Measurements from ENCODE around the gene SLC22A12.
"Not testable (repeated sequence)": the region's sequence is repeated elsewhere in the genome, so short reads cannot be mapped to it uniquely, and the experiment has no call there.

SLC22A12 gene

DNA sequence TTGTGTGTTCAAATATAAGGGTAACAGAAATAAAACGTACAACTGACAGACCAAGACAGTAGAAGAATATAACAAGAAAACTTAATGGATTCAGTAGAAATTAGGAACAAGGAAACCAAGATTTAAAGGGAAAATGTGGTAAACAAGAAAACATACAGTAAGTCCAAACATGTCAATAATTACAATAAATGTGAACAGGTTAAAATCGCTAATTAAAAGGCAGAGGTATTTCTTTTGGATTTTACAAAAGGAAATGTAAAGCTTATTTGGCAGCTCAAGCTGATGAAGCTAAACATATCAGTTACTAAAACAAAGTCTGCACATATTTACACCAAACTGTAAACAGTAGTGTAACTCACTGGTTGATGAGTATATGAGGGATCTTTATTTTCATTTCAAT is 2.3 kb upstream of the SLC22A12 start:
- DNase-seq (ENCODE audit: low spot score), result no peak

DNA sequence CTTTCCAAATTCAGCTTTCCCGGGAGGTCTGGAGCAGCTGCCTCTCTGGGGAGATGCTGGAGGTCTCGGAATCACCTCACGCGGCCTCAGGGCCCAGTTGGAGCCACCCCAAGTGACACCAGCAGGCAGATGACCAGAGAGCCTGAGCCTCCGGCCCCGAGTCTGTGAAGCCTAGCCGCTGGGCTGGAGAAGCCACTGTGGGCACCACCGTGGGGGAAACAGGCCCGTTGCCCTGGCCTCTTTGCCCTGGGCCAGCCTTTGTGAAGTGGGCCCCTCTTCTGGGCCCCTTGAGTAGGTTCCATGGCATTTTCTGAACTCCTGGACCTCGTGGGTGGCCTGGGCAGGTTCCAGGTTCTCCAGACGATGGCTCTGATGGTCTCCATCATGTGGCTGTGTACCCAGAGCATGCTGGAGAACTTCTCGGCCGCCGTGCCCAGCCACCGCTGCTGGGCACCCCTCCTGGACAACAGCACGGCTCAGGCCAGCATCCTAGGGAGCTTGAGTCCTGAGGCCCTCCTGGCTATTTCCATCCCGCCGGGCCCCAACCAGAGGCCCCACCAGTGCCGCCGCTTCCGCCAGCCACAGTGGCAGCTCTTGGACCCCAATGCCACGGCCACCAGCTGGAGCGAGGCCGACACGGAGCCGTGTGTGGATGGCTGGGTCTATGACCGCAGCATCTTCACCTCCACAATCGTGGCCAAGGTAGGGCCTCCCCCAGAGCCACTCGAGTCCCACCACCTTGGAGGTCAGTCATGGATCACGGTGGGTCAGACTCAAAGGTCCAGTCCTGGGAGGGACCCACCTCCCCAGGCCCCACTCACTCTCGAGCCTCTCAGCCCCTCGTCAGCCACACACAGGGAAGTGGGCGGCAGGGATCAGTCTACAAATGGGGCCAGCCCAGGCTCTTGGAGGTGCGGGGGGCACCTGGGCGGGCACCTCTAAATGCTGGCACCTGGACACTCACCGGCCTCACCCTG is 525 bp downstream of the SLC22A12 start:
- DNase-seq (ENCODE audit: low spot score), result no peak

DNA sequence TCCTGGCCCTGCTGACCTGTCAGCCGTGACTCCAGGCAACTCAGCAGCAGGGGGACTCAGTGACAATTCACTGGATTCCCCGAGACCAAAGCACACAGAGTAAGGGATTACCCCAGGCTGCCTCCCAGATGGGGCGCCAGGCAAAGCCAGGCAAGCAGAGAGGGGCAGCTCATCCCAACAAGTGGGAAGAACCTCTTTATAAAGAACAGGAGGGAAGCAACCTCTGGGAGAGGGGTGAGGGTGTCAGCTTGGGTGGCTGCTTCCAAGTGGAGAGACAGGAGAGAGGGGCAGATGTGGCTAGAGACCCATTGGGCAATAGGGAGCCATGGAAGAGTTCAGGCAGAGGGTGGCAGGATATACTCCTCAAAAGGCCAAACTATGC is 1.2 kb downstream of the SLC22A12 start:
- DNase-seq (ENCODE audit: low spot score), result no peak

DNA sequence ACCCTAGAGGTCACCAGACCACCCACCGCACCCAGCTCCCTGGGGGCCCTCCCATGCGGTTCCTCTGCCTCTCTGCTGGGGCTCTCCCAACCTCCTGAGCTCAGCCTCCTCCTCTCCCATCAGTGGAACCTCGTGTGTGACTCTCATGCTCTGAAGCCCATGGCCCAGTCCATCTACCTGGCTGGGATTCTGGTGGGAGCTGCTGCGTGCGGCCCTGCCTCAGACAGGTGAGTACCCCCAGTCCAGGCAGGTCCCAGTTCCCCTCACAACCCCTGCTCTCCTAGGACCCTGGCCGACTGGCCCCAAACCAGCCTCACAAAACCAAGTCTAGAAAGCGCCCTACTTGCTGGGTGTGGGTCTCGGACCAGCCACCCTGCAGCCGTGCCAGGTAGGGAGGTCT is 1.6 kb downstream of the SLC22A12 start:
- no peak for DNase-seq (ENCODE audit: low spot score)

DNA sequence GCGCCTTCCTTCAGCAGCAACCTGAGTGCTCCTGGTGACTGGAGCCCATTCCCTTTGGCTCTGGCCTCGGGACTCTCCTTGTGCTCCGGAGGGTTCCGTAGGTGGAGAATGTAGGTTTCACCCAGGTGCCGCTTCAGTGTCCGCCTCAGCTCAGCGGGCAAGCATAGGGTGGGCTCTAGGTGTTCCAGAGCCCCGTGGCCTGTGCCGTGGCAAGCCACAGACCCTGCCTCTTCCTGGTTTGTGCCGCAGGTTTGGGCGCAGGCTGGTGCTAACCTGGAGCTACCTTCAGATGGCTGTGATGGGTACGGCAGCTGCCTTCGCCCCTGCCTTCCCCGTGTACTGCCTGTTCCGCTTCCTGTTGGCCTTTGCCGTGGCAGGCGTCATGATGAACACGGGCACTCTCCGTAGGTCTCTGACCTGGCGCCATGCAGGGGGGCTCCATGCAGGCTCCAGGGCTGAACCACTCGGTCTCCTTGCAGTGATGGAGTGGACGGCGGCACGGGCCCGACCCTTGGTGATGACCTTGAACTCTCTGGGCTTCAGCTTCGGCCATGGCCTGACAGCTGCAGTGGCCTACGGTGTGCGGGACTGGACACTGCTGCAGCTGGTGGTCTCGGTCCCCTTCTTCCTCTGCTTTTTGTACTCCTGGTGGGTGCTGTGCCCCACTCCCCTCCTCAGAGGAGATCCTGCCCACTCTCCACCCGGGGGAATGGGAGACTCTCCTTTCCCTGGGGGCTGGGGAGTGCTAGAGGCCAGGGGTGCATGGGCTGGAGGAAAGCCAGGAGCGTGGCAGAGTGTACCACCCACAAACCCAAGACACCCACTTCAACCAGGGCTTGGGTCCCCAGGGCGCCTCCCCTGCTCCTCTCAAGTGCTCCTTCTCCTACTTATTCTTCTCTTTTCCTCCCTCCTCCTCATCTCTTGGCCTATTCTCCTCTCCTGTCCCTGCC is 2.4 kb downstream of the SLC22A12 start:
- DNase-seq (ENCODE audit: low spot score), result no peak

DNA sequence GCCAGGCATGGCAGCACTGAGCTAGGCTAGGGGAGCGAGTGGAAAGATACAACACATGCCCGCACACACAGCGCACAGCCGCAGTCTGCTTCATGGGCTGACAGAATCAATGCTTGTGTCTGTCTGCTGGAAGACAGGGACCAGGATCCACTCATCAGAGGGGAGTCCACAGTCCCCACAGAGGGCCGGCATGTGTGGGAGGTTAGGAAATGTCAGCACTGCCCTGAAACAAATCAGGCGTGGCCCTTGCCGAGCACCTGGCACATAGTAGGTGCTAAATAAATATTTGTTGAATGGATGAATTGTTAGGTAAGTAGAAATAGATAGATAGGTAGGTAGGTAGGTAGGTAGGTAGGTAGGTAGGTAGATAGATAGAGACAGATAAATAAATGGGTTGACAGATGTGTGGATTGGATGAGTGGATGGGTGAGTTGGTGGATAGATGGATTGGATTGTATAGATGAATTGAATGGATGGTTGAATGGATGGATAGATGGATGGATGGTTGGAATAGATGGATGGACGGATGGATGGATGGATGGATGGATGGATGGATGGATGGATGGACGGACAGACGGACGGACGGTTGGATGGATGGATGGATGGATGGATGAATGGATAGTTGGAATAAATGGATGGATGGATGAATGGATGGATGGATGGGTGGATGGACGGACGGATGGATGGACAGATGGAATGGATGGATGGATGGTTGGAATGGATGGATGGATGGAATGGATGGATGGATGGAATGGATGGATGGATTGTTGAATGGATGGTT is 3.3 kb downstream of the SLC22A12 start:
- no peak for DNase-seq (ENCODE audit: low spot score)

DNA sequence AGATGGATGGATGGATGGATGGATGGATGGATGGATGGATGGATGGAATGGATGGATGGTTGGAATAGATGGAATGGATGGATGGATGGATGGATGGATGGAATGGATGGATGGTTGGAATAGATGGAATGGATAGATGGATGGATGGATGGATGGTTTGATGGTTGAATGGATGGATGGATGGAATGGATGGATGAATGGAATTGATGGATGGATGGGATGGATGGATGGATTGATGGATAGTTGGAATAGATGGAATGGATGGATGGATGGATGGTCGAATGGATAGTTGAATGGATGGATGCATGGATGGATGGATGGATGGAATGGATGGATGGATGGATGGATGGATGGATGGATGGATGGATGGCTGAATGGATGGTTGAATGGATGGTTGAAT is 4.9 kb downstream of the SLC22A12 start:
- not testable (repeated sequence) for DNase-seq (ENCODE audit: low spot score)

DNA sequence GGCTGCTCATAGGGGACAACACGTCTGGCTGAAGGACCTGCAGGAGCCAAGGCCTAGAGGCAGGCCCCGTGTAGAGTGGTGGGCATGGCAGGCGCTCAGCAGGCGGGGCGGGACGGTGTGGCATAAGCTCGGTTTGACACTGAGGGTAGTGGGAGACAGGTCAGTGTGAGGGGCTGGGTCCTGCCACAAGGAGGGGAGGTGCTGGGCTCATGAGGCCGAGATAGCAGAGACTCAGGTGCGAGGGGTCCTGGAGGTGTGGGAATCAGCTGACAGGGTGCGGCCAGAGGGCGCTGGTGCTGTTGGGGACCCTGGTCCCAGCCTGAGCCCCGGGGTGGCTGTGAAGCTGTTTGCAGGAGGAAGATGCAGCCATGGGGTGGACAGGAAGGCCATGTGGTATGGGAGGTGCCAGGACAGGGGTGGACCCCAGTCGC is 6.7 kb downstream of the SLC22A12 start:
- no peak for DNase-seq (ENCODE audit: low spot score)

DNA sequence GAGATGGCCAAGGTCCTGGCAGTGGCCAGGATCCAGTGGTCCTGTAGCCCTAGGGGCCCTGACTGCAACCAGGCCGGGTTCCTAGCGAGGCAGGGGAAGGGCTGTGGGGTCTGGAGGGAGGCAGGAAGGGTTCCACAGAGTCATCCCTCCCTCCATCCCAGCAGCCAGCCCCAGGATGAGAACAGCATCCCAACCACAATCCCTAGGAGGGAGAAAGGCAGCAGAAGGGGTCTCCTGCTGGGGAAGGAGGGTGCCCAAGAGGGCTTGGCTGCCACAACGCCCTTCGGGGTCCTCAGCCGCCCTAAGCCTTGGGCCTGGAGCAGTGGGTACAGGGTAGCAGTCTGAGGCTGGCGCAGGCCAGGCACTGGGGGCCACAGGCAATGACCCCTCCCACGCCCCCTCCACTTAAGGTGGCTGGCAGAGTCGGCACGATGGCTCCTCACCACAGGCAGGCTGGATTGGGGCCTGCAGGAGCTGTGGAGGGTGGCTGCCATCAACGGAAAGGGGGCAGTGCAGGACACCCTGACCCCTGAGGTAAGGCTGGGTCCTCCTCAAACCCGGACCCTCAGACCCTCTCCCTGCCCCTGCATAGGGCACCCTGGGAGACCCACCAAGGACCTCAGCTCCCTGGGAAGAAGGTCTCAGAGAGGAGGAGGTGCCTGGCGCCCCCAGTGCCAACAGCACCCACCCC is 7.2 kb downstream of the SLC22A12 start:
- DNase-seq (ENCODE audit: low spot score), result no peak

DNA sequence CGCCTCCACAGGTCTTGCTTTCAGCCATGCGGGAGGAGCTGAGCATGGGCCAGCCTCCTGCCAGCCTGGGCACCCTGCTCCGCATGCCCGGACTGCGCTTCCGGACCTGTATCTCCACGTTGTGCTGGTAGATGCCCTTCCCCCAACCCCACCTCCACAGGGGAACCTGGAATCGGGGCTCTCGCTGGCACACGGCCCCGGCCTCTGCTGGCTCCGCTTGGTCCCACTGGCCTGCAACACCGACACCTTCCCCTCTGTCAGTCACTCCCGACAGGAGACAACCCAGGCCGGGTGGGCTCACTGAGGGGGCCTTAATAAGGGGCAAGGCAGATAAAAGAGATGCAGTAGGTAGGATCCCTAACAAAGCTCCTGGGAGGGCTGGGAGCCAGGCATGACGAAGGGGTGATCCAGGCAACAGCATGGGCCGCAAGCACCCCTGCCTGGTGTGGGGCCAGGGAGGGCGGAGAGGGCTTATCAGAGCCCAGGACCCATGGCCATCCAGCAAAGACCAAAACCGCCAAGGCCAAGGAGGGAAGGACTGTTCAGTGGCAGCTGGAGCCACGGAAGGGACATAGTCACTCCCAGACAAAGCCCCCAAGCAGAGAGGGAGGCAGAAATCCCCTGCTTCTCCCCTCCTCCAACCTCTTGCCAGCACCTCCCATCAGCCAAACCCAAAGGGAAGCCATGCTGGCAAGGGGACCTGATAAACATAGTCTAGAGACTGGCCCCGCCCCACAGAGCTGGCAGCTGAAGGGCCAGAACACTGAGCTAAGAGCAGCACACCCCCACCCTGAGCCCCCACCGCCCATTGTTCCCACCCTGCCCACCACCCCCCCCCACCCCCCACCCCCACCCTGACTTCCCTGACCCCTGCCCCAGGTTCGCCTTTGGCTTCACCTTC is 8.0 kb downstream of the SLC22A12 start:
- DNase-seq (ENCODE audit: low spot score), result no peak

DNA sequence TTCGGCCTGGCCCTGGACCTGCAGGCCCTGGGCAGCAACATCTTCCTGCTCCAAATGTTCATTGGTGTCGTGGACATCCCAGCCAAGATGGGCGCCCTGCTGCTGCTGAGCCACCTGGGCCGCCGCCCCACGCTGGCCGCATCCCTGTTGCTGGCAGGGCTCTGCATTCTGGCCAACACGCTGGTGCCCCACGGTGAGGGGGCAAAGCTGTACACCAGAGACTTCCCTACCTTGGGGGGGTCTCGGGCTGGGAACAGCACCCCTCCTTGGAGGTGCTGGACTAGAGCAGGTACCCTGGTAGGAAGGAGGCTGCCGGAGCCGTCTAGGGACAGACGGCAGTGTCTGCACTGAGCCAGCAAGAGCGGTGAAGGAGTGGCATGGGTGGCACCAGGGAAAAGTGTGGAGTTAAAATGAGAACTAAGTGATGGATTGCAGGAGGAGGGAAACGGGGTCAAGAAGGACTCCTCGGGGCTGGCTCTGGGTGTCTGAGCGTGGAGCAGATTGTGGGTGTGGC is 8.7 kb downstream of the SLC22A12 start:
- DNase-seq (ENCODE audit: low spot score), result no peak

DNA sequence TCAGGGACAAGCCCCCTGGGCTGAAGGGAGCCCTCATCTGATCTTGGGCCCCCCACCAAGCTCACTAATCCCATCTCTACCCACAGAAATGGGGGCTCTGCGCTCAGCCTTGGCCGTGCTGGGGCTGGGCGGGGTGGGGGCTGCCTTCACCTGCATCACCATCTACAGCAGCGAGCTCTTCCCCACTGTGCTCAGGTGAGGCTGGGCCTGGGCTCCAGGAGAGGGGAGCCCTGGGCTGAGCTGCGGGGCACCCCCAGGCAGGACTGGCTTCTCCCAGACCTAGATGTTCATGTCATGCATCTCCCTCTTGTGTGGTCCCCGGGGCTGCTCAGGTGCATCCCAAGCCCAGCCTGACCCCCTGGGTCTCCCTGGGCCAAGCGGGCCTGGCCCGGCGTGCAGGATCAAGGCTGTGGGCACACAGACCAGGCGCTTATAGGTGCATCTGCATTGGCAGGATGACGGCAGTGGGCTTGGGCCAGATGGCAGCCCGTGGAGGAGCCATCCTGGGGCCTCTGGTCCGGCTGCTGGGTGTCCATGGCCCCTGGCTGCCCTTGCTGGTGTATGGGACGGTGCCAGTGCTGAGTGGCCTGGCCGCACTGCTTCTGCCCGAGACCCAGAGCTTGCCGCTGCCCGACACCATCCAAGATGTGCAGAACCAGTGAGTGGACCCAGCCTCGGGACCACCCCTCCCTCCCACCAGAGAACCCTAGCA is 9.4 kb downstream of the SLC22A12 start:
- DNase-seq (ENCODE audit: low spot score), result no peak

DNA sequence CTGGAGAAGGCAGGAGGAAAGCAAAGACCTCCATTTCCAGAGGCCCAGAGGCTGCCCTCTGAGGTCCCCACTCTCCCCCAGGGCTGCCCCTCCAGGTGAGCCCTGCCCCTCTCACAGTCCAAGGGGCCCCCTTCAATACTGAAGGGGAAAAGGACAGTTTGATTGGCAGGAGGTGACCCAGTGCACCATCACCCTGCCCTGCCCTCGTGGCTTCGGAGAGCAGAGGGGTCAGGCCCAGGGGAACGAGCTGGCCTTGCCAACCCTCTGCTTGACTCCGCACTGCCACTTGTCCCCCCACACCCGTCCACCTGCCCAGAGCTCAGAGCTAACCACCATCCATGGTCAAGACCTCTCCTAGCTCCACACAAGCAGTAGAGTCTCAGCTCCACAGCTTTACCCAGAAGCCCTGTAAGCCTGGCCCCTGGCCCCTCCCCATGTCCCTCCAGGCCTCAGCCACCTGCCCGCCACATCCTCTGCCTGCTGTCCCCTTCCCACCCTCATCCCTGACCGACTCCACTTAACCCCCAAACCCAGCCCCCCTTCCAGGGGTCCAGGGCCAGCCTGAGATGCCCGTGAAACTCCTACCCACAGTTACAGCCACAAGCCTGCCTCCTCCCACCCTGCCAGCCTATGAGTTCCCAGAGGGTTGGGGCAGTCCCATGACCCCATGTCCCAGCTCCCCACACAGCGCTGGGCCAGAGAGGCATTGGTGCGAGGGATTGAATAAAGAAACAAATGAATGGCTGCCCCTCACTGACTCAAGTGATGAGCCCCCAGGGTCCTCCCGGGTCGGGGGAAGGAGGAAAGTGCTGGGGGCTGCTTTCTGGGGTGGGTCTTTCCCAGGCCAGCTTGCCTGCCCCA is 10.8 kb downstream of the SLC22A12 start:
- no peak for DNase-seq (ENCODE audit: low spot score)

DNA sequence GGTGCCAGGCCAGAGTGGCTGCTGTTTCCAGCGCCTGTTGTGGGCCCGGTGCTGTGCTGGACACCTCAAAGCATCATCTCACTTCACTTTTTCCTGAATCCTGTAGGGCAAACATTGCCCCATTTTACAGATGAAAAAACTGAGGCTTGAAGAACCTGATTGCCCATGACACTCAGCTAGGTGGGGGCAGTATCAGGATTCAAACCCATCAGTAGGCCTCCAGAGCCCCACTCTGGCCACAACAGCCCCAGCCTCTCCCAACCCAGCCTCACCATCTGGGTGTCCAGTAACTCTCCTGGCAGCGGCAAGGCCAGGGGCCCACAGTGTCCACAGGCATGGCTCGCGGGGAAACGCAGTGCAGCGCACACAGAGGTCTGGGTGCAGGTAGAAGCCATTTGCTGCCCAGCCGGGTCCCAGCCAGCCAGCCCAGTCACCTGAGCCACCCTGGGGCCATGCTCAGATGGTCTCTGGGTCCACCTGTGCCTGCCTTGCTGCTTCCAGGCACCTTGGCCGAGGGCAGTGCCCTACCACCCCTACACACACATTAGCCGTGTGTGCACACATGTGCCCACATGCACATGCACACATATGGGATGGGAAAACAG is 11.5 kb downstream of the SLC22A12 start:
- DNase-seq (ENCODE audit: low spot score), result no peak

DNA sequence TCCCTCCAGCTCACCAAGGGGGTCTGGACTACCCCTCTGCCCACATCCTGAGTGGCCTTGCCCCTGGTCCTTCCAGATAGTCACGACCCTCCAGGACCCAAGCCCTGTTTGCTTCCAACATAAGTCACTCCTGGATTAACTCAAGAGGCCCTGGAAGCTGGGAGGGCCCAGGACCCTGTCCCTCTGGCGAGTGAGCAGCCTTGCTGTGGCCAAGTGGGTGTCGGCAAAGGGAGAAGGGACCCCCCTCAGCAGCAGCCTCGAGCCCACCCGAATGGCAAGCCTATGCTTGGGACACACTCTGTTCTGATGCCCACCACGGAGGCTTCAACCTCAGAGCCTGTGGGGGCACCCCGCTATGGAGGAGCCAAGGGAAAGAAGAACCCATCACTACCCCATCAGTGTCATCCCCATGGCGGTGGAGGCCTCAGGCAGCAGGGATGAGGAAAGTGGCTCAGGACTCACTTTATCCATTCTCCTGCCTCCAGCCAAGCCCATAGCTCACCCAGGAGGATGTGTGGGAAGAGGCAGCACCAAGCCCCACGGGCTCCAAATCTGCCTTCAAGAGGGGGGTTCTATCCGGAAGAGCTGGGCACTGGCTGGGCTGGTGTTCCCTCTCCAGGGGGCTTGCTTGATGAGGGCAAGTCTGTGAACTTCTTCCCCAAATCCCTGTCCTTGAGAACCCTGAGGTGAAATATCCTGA is 12.5 kb downstream of the SLC22A12 start:
- DNase-seq (ENCODE audit: low spot score), result no peak

DNA sequence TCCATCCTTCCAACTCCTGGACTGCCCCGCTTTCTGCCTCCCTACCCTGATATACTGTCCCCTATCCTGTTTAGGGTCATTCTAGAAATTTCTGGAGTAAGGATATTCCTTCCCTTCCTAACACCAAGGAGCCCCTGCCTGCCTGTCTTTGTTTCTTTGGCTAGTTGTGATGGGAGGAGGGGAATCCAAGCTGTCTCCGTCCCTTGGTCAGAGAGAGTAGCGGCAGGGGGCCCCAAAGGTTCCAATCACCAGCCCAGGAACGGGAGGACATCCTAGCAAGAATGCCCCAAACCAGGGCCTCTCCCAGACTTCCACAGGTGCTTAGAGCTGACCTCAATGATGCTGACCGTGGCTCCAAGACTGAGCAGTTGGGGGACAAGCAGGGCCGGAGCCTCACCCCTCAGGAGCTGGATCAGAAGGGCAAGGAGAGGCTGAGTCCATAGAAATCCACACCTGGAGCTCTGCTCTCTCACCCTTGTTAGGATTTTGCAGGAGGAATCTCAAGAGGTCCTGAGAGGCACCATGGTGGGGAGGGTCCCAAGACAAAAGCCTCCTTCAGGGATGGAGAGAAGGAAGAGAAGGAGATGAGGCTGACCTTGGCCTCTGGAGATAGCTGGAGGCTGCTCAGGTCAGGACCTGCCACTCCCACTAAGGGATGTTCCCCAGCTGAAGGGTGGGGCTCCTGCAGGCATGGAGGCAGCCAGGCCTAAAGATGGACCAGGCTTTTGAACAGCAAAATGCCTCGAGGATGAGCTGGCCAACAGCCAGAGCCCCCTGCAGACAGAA is 13.6 kb downstream of the SLC22A12 start:
- peak; percentile 55 for DNase-seq (ENCODE audit: low spot score)

DNA sequence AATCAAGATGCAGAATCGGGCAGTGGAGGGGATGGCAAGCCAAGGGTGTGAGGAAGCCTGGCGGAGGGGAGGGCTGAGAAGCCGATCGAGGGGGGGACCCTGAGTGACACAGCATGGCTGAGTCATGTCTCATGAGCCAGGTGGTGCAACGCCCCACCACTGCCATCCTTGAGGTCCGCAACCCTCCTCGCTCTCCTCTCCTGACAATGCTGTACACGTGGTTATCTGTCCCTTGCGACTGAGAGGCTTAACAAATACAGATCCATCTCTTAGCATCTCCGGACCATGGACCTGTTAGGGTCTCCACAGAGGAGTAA is 14.2 kb downstream of the SLC22A12 start:
- no peak for DNase-seq (ENCODE audit: low spot score)

All from cerebellar cortex (tissue), 1 donor.